ENCODE data around the gene MUCL1. TPM values are rescaled to one million over a fixed set of nuclear protein-coding genes. Genes with fewer than 3 reads are reported as not detected.

The MUCL1 gene
- total RNA-seq, 1 donor from 2014 or later, result not detected

DNA sequence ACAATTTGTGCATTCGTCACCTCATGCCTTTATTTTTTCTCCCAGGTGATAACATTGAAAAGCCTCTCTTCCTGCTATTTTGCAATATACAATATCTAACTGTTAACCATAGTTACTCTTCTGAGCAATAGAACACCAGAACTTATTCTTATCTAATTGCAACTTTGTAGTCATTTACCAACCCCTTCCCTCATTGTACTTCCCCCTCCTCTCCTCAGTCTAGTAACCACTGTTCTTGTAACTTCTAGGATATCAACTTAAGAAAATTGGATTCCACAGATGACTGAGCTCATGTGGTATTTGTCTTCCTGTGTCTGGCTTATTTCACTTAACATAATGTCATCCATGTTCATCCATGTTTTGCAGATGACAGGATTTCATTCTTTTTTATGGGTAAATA, 7.6 kb downstream of the MUCL1 start:
- intact Hi-C loops (cut with DNase I), result no loop called here
- H3K27me3 ChIP-seq, result no peaks in the 10 kb centered on the region

GRCh38 chr12:54863948-54864618, 9.8 kb downstream of the MUCL1 start:
- no peak for DNase-seq (ENCODE audit: extremely low spot score in 2 of 2)
- H3K36me3 ChIP-seq, result no peaks in the 10 kb centered on the region
- TF ChIP-seq POLR2A (IDR thresholded peaks at IDR 0.05) (no peak), POLR2AphosphoS5 (IDR thresholded peaks at IDR 0.05; ENCODE audit: insufficient read depth in 1 of 2, low read depth in 1 of 2) (no peak), CTCF (IDR thresholded peaks at IDR 0.05) (no peak)
- H3K27me3 ChIP-seq, result no peaks in the 10 kb centered on the region
- intact Hi-C loops (cut with DNase I), result no loop called here
- no peak overlapping the region for H3K4me3 ChIP-seq
- no peak overlapping the region for H3K27ac ChIP-seq
- no peaks in the 10 kb centered on the region for H3K4me1 ChIP-seq
- H3K9me3 ChIP-seq, result no peaks in the 10 kb centered on the region

More for the DNA sequence above, 7.6 kb downstream of the MUCL1 start:
- H3K27ac ChIP-seq, result no peak overlapping the region
- TF ChIP-seq CTCF (IDR thresholded peaks at IDR 0.05) (no peak), POLR2AphosphoS5 (IDR thresholded peaks at IDR 0.05; ENCODE audit: insufficient read depth in 1 of 2, low read depth in 1 of 2) (no peak), POLR2A (IDR thresholded peaks at IDR 0.05) (no peak)
- H3K36me3 ChIP-seq, result no peaks in the 10 kb centered on the region
- DNase-seq (ENCODE audit: extremely low spot score in 2 of 2), result no peak
- no peaks in the 10 kb centered on the region for H3K4me1 ChIP-seq
- H3K9me3 ChIP-seq, result no peaks in the 10 kb centered on the region
- no peak overlapping the region for H3K4me3 ChIP-seq

- intact Hi-C loops (cut with DNase I), result no loop called here
- no peak overlapping the region for H3K4me3 ChIP-seq
- no peaks in the 10 kb centered on the region for H3K9me3 ChIP-seq
- no peak overlapping the region for H3K27ac ChIP-seq
- TF ChIP-seq POLR2AphosphoS5 (IDR thresholded peaks at IDR 0.05; ENCODE audit: insufficient read depth in 1 of 2, low read depth in 1 of 2), result no peak
- no peak for TF ChIP-seq POLR2A (IDR thresholded peaks at IDR 0.05)
- no peaks in the 10 kb centered on the region for H3K36me3 ChIP-seq
- H3K27me3 ChIP-seq, result no peaks in the 10 kb centered on the region
- no peaks in the 10 kb centered on the region for H3K4me1 ChIP-seq
- no peak for DNase-seq (ENCODE audit: extremely low spot score in 2 of 2)
These were observed 11.5 kb downstream of the MUCL1 start for GRCh38 chr12:54865683-54866324.

DNA sequence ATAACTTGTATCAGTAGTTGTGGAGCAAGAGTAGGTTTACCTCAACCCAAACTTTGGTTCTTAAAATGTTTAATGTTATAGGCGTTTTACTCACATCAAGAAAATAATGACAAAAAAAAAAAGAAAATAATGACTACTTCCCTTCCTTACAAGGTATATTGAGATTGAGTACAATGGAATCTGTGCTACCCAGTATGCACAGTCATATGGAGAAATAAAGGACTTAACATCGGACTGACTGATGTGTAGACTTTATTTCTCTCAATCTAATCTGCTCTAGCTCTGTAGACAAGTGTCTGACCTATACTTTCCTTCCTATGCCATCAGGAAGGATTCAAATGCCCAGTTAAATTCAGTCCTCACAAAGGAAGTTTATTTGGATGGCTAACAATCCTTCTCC, 14.4 kb downstream of the MUCL1 start:
- H3K4me1 ChIP-seq, result no peaks in the 10 kb centered on the region
- no peak overlapping the region for H3K27ac ChIP-seq
- H3K36me3 ChIP-seq, result no peaks in the 10 kb centered on the region
- H3K27me3 ChIP-seq, result no peaks in the 10 kb centered on the region
- H3K4me3 ChIP-seq, result no peak overlapping the region
- TF ChIP-seq POLR2AphosphoS5 (IDR thresholded peaks at IDR 0.05; ENCODE audit: insufficient read depth in 1 of 2, low read depth in 1 of 2) (no peak), CTCF (IDR thresholded peaks at IDR 0.05) (no peak), POLR2A (IDR thresholded peaks at IDR 0.05) (no peak)
- intact Hi-C loops (cut with DNase I), result no loop called here
- no peak for DNase-seq (ENCODE audit: extremely low spot score in 2 of 2)
- no peaks in the 10 kb centered on the region for H3K9me3 ChIP-seq

DNA sequence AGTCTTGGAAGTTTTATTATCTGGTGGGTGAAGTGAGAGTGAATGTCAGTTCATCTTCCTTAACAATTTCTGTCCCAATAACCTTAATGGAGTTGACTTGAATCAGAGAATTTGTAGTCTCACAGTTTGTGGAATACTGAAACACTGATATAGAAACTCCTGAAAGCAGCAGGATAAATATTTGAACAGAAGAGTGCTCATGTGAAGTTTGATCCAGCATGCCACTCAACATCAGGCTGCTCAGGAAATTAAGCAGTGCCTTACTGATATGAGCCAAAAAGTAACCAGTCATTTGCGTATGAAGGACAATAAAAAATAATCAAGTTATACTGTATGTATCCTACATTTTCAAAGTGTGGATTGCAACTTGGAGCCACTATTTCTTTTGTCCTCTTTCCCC, 15.7 kb downstream of the MUCL1 start:
- H3K4me3 ChIP-seq, result no peak overlapping the region
- no peaks in the 10 kb centered on the region for H3K36me3 ChIP-seq
- H3K4me1 ChIP-seq, result no peaks in the 10 kb centered on the region
- no peak overlapping the region for H3K27ac ChIP-seq
- no peak for DNase-seq (ENCODE audit: extremely low spot score in 2 of 2)
- TF ChIP-seq POLR2A (IDR thresholded peaks at IDR 0.05) (no peak), POLR2AphosphoS5 (IDR thresholded peaks at IDR 0.05; ENCODE audit: insufficient read depth in 1 of 2, low read depth in 1 of 2) (no peak)
- no peaks in the 10 kb centered on the region for H3K9me3 ChIP-seq
- H3K27me3 ChIP-seq, result no peaks in the 10 kb centered on the region
- intact Hi-C loops (cut with DNase I), result no loop called here

DNA sequence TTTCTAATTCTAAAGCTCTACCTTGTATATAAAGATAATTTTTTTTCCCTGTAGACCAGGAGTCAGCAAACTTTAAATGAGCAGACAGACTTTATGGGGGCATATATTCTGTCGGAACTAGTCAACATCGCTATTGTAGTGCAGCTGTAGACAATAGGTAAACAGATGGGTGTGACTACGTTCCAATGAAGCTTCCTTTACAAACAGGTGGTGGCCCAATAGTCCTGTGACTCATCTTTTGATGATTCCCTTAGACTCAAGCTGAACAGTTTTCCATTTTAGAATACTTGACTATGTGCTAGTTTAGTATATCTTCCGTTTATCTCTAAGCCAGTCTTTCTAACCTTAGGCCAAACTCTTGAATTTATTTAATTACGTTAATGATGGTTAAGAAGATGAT, 16.3 kb downstream of the MUCL1 start:
- Histone ChIP-seq H3K9me3 (no peaks in the 10 kb centered on the region), H3K36me3 (no peaks in the 10 kb centered on the region), H3K4me1 (no peaks in the 10 kb centered on the region), H3K27me3 (no peaks in the 10 kb centered on the region), H3K27ac (no peak overlapping the region), H3K4me3 (no peak overlapping the region)
- no peak for TF ChIP-seq POLR2A (IDR thresholded peaks at IDR 0.05)
- no peak for TF ChIP-seq POLR2AphosphoS5 (IDR thresholded peaks at IDR 0.05; ENCODE audit: insufficient read depth in 1 of 2, low read depth in 1 of 2)
- no peak for TF ChIP-seq CTCF (IDR thresholded peaks at IDR 0.05)
- DNase-seq (ENCODE audit: extremely low spot score in 2 of 2), result no peak
- intact Hi-C loops (cut with DNase I), result no loop called here
